Brain microvascular endothelial cell (primary cell): Measurements from ENCODE around the gene ZNF407.

Experiments used
- DNase-seq: peaks from one replicate; pipeline ENCODE4 v3.0.0-alpha.2; 2020
- H3K27ac ChIP-seq: fragments of 250-450 bp; sonication (Bioruptor Pico); 2 replicates; pipeline ENCODE4 v1.5.1; 2020; ENCODE audit warnings: mild to moderate bottlenecking, moderate library complexity
- H3K27me3 ChIP-seq: fragments of 250-450 bp; sonication (Bioruptor Pico); replicated peaks from 2 replicates; pipeline ENCODE4 v1.5.1; 2020; ENCODE audit warnings: mild to moderate bottlenecking
- H3K36me3 ChIP-seq: fragments of 250-450 bp; sonication (Bioruptor Pico); replicated peaks from 2 replicates; pipeline ENCODE4 v1.5.1; 2020; ENCODE audit warnings: mild to moderate bottlenecking
- H3K4me3 ChIP-seq: 2 replicates; pipeline ENCODE4 v1.5.1; 2011; ENCODE audit warnings: low read depth, mild to moderate bottlenecking, control low read depth, low read length, moderate library complexity
- in situ Hi-C: cut with HindIII; loops from 2 replicates; pipeline ENCODE4 v1.10.0; 2017; ENCODE audit warnings: low sequenced_read_pairs, low pct_ligation_motif_present
- TF ChIP-seq, protein P1 (sequence below): IDR thresholded peaks from 2 replicates; pipeline ENCODE4 v1.5.1; 2011; ENCODE audit warnings: low read depth, mild to moderate bottlenecking, moderate library complexity, low read length, control low read depth, inconsistent platforms; ENCODE audit errors: missing control alignments

Gene ZNF407

DNA sequence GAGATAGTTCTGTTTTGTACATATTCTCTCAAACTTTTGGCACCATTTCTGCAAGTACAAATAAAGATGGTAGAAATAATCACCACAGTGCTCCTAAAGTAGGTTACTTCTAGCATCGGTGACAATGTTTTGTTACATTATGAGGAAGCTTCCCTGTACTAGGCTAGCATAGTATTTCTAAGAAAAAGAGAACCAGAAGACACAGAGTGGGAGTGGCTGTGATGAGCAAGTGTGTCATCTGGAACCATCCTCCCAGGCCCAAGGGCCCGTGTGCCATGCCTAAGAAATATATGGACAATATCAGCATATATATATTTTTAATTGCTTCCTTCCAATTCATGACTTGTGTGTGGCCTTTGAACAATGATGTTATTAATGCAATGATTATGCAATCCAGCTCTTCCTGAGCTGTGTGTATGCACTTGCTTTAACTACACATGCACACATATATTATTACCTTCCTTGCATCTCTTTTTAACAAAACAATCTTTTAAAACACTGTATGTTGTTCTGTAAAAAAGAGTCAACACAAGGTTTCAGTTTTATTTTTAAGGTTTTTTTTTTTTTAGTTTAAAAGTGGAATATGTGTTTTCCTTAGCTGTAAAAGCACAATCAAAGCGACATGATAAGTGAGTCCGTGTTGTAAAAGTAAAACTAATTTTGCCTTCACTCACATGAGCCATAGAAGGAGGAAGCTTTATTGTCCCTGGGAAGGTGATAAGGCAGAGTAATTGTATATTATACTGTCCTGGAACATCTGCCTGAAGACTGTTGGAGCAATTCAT, 303.9 kb downstream of the ZNF407 start:
- in situ Hi-C loops: no loop called here
- Histone ChIP-seq H3K27me3 (no peaks in the 10 kb centered on the region), H3K36me3 (no peaks in the 10 kb centered on the region), H3K4me3 (no peak overlapping the region), H3K27ac (no peak overlapping the region)
- TF ChIP-seq, protein P1, sequence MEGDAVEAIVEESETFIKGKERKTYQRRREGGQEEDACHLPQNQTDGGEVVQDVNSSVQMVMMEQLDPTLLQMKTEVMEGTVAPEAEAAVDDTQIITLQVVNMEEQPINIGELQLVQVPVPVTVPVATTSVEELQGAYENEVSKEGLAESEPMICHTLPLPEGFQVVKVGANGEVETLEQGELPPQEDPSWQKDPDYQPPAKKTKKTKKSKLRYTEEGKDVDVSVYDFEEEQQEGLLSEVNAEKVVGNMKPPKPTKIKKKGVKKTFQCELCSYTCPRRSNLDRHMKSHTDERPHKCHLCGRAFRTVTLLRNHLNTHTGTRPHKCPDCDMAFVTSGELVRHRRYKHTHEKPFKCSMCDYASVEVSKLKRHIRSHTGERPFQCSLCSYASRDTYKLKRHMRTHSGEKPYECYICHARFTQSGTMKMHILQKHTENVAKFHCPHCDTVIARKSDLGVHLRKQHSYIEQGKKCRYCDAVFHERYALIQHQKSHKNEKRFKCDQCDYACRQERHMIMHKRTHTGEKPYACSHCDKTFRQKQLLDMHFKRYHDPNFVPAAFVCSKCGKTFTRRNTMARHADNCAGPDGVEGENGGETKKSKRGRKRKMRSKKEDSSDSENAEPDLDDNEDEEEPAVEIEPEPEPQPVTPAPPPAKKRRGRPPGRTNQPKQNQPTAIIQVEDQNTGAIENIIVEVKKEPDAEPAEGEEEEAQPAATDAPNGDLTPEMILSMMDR: no peak
- no peak for DNase-seq

DNA sequence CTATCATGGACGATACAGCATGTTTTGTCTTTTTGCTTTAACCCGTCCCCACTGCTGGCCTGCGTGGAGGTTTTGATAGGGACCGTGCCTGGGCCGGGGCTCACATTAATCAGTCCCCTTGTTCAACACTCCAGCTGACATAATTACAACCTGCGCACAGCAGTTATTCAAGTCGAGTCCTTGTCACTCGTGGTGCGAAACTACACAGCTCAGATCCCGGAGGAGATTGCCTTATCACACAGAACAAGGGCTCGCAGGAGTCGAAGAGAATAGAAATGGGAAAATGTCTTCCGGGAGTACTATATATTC, 304.4 kb downstream of the ZNF407 start:
- H3K27ac ChIP-seq: no peak overlapping the region
- TF ChIP-seq, protein P1: no peak
- no peaks in the 10 kb centered on the region for H3K36me3 ChIP-seq
- in situ Hi-C loops: no loop called here
- no peaks in the 10 kb centered on the region for H3K27me3 ChIP-seq
- no peak for DNase-seq
- no peak overlapping the region for H3K4me3 ChIP-seq

DNA sequence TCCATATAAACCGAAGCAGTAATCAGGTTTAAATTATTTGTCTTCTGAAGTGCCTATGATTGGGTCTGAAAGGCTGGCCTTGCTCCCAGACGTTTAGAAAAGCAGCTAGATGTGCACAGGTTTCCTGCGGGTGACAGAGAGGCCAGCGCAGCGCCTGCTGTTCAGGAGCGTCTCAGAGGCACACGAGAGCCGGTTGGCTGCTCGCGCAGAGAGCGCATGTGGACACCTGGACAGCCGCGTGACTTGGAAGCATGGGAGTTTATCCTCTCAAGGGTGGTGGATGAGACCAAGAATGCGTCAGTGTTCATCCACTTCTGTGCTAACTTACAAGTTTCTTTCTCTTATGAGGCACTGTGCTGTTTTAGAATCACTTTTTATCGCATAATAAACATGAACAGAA, 307.6 kb downstream of the ZNF407 start:
- no peak for DNase-seq
- no peak overlapping the region for H3K27ac ChIP-seq
- TF ChIP-seq, protein P1: no peak
- in situ Hi-C loops: no loop called here
- H3K4me3 ChIP-seq: no peak overlapping the region
- H3K27me3 ChIP-seq: no peaks in the 10 kb centered on the region
- H3K36me3 ChIP-seq: no peaks in the 10 kb centered on the region

DNA sequence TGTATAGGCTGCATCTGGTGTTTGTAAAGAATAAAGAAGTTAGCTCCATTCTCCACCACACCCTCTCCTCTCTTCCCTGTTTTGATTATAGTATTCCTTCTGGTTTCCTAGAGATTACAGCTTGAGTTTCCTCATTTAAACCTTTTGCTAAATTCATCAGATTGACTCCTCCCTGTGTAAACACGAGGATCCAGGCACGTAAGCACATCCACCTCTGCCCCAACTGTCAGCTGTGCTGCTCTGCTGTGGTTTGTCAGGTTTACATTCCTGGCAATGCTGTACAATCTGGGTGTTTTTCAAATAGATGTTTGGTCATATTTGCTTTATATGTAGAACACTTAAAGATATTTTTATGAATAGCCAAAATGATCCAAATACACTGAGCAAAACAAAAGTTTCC, 308.5 kb downstream of the ZNF407 start:
- H3K27ac ChIP-seq: no peak overlapping the region
- no peaks in the 10 kb centered on the region for H3K36me3 ChIP-seq
- TF ChIP-seq, protein P1: no peak
- H3K4me3 ChIP-seq: no peak overlapping the region
- DNase-seq: no peak
- in situ Hi-C loops: no loop called here
- no peaks in the 10 kb centered on the region for H3K27me3 ChIP-seq

DNA sequence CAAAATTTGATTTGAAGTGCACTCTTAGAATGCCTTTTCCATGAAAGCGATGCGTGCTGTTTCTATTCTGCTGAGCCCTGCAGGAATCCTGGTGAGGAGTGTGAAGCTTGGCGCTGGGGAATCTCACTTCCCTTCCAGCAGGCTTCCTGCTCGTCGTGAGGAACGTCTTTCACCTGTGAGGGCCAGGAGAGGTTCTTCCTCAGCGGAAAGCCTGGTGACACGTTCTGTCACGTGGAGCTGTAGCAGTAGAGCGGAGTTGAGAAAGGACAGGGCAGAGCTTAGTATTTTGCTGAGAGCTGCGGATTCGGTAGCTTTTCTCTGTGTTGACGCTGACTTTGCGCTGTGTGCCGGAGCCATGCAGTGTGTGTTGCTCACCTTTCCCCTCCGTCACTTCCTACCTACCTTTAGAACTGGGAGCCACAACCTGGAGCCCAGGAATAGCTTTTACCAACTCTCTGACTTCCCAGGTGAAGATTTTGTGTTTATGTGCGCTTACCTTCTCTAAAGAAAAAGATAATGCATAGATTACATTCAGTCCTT, 316.5 kb downstream of the ZNF407 start:
- Histone ChIP-seq H3K27ac (no peak overlapping the region), H3K36me3 (no peaks in the 10 kb centered on the region), H3K4me3 (no peak overlapping the region), H3K27me3 (no peaks in the 10 kb centered on the region)
- TF ChIP-seq, protein P1: no peak
- DNase-seq: no peak
- in situ Hi-C loops: no loop called here

DNA sequence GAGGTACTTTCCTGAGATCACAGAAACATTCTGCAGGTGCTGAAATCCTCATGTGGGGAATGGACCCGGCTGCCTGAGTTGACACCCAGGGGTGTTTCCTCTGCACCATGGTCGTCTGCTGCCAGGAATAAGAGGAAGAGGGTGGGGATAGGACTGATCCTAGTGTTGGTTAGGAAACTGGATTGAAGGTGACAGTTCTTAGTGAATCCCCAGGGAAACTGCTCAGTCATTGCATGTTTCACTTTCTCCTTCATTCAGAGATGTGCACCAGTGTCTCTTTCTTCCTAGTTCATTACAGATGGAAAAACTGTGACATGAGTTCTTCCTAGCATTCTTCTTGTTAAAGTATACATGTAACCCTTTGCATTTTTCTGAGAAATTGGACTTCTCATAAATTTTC, 317.0 kb downstream of the ZNF407 start:
- H3K36me3 ChIP-seq: no peaks in the 10 kb centered on the region
- no peak overlapping the region for H3K4me3 ChIP-seq
- H3K27me3 ChIP-seq: no peaks in the 10 kb centered on the region
- in situ Hi-C loops: no loop called here
- DNase-seq: no peak
- no peak overlapping the region for H3K27ac ChIP-seq
- TF ChIP-seq, protein P1: no peak
